ENCODE data around the gene EXOC6B.

Gene EXOC6B

DNA sequence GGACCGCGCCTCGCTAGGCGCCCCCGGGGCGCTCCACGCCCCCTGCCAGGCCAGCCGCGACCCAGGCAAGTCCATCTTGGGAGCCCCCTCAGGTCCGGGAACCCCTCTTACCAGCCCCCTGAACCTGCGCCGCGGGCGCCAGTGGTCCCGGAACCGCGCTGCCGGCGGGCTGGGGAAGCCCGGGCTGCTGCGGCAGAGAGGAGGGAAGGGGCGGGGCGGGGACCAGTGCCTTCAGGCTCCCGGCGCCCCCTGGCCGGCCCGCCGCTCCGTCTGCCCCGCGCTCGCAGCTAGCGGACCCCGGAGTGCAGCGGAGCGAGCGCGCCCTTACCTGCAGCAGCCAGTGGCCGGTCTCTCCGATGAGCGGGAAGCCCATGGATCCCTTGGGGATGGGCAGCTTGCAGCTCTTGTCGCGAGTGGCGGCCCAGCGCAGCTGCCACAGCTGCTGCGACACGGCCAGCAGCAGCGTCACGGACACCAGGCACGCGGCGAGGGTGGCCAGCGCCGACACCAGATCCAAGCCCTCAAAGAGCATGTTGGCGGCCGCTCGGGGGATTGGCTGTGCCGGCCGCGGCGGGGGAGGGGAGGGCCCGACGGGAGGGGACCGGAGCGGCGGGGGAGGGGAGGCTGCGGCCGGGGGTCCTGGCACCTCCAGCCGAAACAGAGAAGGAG lies 678.4 kb downstream of the EXOC6B start, which contains the start of gene CYP26B1 (continued):
- TF ChIP-seq, protein P1, sequence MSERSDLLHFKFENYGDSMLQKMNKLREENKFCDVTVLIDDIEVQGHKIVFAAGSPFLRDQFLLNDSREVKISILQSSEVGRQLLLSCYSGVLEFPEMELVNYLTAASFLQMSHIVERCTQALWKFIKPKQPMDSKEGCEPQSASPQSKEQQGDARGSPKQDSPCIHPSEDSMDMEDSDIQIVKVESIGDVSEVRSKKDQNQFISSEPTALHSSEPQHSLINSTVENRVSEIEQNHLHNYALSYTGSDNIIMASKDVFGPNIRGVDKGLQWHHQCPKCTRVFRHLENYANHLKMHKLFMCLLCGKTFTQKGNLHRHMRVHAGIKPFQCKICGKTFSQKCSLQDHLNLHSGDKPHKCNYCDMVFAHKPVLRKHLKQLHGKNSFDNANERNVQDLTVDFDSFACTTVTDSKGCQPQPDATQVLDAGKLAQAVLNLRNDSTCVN (tag by site-specific recombination; optimal IDR thresholded peaks at IDR 0.05), result peak; percentile 63
- no peak for TF ChIP-seq ZNF626 (tag by site-specific recombination; IDR thresholded peaks at IDR 0.05)

GRCh38 chr2:72146347-72147302 lies 679.2 kb downstream of the EXOC6B start:
- Histone ChIP-seq H3K4me3 (ENCODE audit: low read depth, low read length) (peak overlapping the region; percentile 48), H3K4me1 (ENCODE audit: control insufficient read depth, insufficient read depth, low read length) (peaks cover 11% of the 10 kb centered on the region), H3K27ac (ENCODE audit: extremely low read depth, low read depth, low read length) (no peak overlapping the region; the same call in 1 of the 2 replicates), H3K36me3 (ENCODE audit: control insufficient read depth in 2 of 2, insufficient read depth in 1 of 2, low read length in 2 of 2) (no peaks in the 10 kb centered on the region), H3K9me3 (ENCODE audit: control insufficient read depth, insufficient read depth, low read depth, low read length) (no peaks in the 10 kb centered on the region)
- CTCF ChIA-PET, result interaction anchor here (0.9 kb wide), 1 partner anchor 209 kb away, joined by 3 read pairs; no protein-coding TSS in a partner anchor
- POLR2A ChIA-PET, result no interaction called here
- TF ChIP-seq SP7 (tag by site-specific recombination; IDR thresholded peaks at IDR 0.05) (no peak), ZFP69B (tag by site-specific recombination; IDR thresholded peaks at IDR 0.05) (0 out of 2 replicates have a peak, but pooled peaks have one; percentile 40), TRIM28 (IDR thresholded peaks at IDR 0.05; ENCODE audit: borderline replicate concordance, low read length) (no peak), ZNF76 (tag by site-specific recombination; IDR thresholded peaks at IDR 0.05; ENCODE audit: borderline replicate concordance, low read depth) (0 out of 2 replicates have a peak, but pooled peaks have one; percentile 17), ZNF175 (tag by site-specific recombination; IDR thresholded peaks at IDR 0.05) (no peak), ZNF335 (tag by site-specific recombination; conservative IDR thresholded peaks at IDR 0.05) (peak; percentile 81), ZNF157 (tag by site-specific recombination; IDR thresholded peaks at IDR 0.05) (no peak), ZNF600 (tag by site-specific recombination; IDR thresholded peaks at IDR 0.05) (no peak), ZNF692 (tag by site-specific recombination; IDR thresholded peaks at IDR 0.05) (peak; percentile 62), PRDM4 (tag by site-specific recombination; IDR thresholded peaks at IDR 0.05) (peak; percentile 69)
- TF ChIP-seq, protein P2, sequence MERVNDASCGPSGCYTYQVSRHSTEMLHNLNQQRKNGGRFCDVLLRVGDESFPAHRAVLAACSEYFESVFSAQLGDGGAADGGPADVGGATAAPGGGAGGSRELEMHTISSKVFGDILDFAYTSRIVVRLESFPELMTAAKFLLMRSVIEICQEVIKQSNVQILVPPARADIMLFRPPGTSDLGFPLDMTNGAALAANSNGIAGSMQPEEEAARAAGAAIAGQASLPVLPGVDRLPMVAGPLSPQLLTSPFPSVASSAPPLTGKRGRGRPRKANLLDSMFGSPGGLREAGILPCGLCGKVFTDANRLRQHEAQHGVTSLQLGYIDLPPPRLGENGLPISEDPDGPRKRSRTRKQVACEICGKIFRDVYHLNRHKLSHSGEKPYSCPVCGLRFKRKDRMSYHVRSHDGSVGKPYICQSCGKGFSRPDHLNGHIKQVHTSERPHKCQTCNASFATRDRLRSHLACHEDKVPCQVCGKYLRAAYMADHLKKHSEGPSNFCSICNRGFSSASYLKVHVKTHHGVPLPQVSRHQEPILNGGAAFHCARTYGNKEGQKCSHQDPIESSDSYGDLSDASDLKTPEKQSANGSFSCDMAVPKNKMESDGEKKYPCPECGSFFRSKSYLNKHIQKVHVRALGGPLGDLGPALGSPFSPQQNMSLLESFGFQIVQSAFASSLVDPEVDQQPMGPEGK (tag by site-specific recombination; IDR thresholded peaks at IDR 0.05), result 0 out of 2 replicates have a peak, but pooled peaks have one; percentile 10
